Measurements from ENCODE around the gene STAT3.
A peak's percentile ranks its signal among the peaks of the same experiment; 100 is the strongest.

Gene STAT3

DNA sequence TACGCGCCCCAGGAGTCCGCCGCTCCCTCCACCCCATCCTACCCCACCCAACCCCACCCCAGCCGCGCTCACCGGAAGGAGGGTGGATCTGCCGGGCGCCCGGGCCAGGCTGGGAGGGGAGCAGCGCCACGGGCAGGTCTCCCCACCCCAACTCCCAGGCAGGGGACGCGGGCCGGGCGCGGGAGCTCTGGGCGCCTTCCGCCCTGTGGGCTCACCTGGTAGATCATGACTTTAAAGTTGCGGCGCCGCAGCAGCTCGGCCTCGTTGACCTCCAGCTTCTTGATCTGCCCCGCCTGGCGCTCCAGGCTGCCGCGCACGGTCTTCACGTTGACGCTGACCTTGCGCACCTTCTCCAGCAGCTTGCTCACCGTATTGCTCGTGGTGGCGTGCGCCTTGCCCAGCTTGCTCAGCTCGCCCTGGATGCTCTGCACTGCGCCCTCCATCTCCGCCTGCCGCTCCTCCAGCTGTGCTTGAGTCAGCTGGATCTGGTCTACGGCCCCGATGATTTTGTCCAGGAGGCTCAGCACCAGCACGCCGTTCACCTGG lies 34.2 kb upstream of the STAT3 start:
- TF ChIP-seq SPI1 (IDR thresholded peaks at IDR 0.05; ENCODE audit: borderline replicate concordance, low read depth) (no peak), GABPA (IDR thresholded peaks at IDR 0.05; ENCODE audit: low read depth) (no peak), POLR2AphosphoS5 (IDR thresholded peaks at IDR 0.05; ENCODE audit: low read depth) (no peak), CTCF (IDR thresholded peaks at IDR 0.05; ENCODE audit: insufficient read depth, low read length) (no peak), REST (IDR thresholded peaks at IDR 0.05; ENCODE audit: insufficient replicate concordance, low read depth) (no peak)
- Histone ChIP-seq H3K4me3 (replicated peaks; ENCODE audit: insufficient read depth, low read length) (no peak overlapping the region), H3K27me3 (ENCODE audit: insufficient read depth, poor library complexity, severe bottlenecking) (peaks cover 46% of the 10 kb centered on the region), H3K27ac (replicated peaks) (no peak overlapping the region)
- DNase-seq (ENCODE audit: low read depth in 1 of 2, low spot score in 1 of 2), result peak in 1 of 2 experiments; percentile 16

DNA sequence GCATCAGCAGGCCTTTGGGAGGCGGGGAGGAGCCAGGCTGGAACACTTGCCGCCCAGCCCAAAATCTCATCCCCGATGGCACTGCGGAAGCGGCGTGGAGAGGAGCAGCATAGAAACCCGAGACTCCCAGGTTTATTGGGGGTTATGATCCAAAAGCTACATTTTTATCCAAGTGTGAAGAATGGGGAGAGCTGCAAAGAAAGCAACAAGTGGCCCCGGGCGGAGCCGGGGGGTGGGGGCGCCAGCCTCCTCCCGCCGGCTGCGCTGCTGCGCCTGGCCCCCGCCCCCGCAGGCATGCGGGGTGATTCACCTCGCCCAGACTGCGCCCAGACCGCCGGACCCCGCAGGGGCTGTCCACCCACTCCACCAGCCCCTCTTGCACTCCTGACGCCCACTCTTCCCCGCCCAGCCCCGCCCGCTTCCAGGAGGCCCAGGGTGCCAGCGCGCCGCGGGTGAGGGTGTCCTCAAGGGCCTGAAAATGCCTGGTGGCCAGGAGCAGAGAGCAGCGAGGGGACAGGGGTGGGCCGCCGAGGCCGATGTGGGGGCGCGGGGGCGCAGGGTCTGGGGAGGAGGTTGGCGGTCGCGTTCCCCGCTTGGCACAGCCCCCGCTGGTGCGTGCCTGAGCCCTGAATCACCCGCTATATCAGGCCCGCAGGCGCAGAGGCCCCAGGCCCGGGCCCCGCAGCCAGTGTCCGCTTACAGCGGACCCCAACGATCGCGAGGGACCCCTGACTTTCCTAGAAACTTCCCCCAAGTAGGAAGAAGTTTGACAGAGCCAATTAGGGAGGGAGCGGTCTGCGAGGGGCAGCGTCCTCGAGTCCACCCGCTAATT lies 33.5 kb upstream of the STAT3 start:
- H3K27ac ChIP-seq (replicated peaks), result no peak overlapping the region
- no peak for TF ChIP-seq REST (IDR thresholded peaks at IDR 0.05; ENCODE audit: insufficient replicate concordance, low read depth)
- TF ChIP-seq GABPA (IDR thresholded peaks at IDR 0.05; ENCODE audit: low read depth), result no peak
- TF ChIP-seq CTCF (IDR thresholded peaks at IDR 0.05; ENCODE audit: insufficient read depth, low read length), result no peak
- TF ChIP-seq SPI1 (IDR thresholded peaks at IDR 0.05; ENCODE audit: borderline replicate concordance, low read depth), result no peak
- no peak for TF ChIP-seq POLR2AphosphoS5 (IDR thresholded peaks at IDR 0.05; ENCODE audit: low read depth)

GRCh38 chr17:42421136-42421506 lies 32.9 kb upstream of the STAT3 start:
- TF ChIP-seq REST (IDR thresholded peaks at IDR 0.05; ENCODE audit: insufficient replicate concordance, low read depth), result no peak
- no peak for TF ChIP-seq CTCF (IDR thresholded peaks at IDR 0.05; ENCODE audit: insufficient read depth, low read length)
- no peak for TF ChIP-seq SPI1 (IDR thresholded peaks at IDR 0.05; ENCODE audit: borderline replicate concordance, low read depth)
- TF ChIP-seq GABPA (IDR thresholded peaks at IDR 0.05; ENCODE audit: low read depth), result no peak
- TF ChIP-seq POLR2AphosphoS5 (IDR thresholded peaks at IDR 0.05; ENCODE audit: low read depth), result no peak
- H3K27ac ChIP-seq (replicated peaks), result no peak overlapping the region
- DNase-seq (ENCODE audit: low read depth in 1 of 2, low spot score in 1 of 2), result no peak
- H3K4me3 ChIP-seq (replicated peaks; ENCODE audit: insufficient read depth, low read length), result no peak overlapping the region
- H3K27me3 ChIP-seq (ENCODE audit: insufficient read depth, poor library complexity, severe bottlenecking), result peaks cover 46% of the 10 kb centered on the region

More for the DNA sequence above, 33.5 kb upstream of the STAT3 start:
- peaks cover 46% of the 10 kb centered on the region for H3K27me3 ChIP-seq (ENCODE audit: insufficient read depth, poor library complexity, severe bottlenecking)
- H3K4me3 ChIP-seq (replicated peaks; ENCODE audit: insufficient read depth, low read length), result no peak overlapping the region
- no peak for DNase-seq (ENCODE audit: low read depth in 1 of 2, low spot score in 1 of 2)
